KMS-11 (cell line): Measurements from ENCODE around the gene DUSP22.

ENCODE experiments used
- H2AFZ ChIP-seq: fragments of 200-600 bp; sonication (generic); 2 replicates; pipeline ENCODE4 v1.6.1; 2016; ENCODE audit warnings: antibody characterized with exemption, mixed run types, low read depth
- H3K27ac ChIP-seq: fragments of 200-600 bp; sonication (generic); 2 replicates; pipeline ENCODE4 v1.6.1; 2016; ENCODE audit warnings: mild to moderate bottlenecking, mixed run types
- H3K27me3 ChIP-seq: fragments of 200-600 bp; sonication (generic); 2 replicates; pipeline ENCODE4 v1.6.1; 2017; ENCODE audit warnings: mild to moderate bottlenecking, low read depth, mixed run types, moderate library complexity; ENCODE audit not compliant: insufficient read depth
- H3K36me3 ChIP-seq: fragments of 200-600 bp; sonication (generic); 2 replicates; pipeline ENCODE4 v1.6.1; 2017; ENCODE audit warnings: mild to moderate bottlenecking, mixed run types; ENCODE audit not compliant: insufficient read depth
- H3K4me1 ChIP-seq: fragments of 200-600 bp; sonication (generic); 2 replicates; pipeline ENCODE4 v1.6.1; 2016; ENCODE audit warnings: mild to moderate bottlenecking, low read depth, mixed run types; ENCODE audit not compliant: poor library complexity, severe bottlenecking
- H3K4me2 ChIP-seq: fragments of 200-600 bp; sonication (generic); 2 replicates; pipeline ENCODE4 v1.7.0; 2016; ENCODE audit warnings: mild to moderate bottlenecking, mixed run types
- H3K4me3 ChIP-seq: fragments of 200-600 bp; sonication (generic); IDR thresholded peaks from 2 replicates; pipeline ENCODE4 v1.6.1; 2017; ENCODE audit warnings: low read depth, low read length, mixed read lengths; ENCODE audit not compliant: insufficient read depth
- H3K79me2 ChIP-seq: fragments of 200-600 bp; sonication (generic); 2 replicates; pipeline ENCODE4 v1.6.1; 2016; ENCODE audit warnings: low read depth, mixed run types; ENCODE audit not compliant: insufficient read depth
- H3K9ac ChIP-seq: fragments of 200-600 bp; sonication (generic); 2 replicates; pipeline ENCODE4 v1.6.1; 2016; ENCODE audit warnings: mild to moderate bottlenecking, mixed run types
- H4K20me1 ChIP-seq: fragments of 200-600 bp; sonication (generic); 2 replicates; pipeline ENCODE4 v1.6.1; 2016; ENCODE audit warnings: mild to moderate bottlenecking, mixed run types; ENCODE audit not compliant: insufficient read depth
- CTCF ChIP-seq: fragments of 200-600 bp; sonication (generic); conservative IDR thresholded peaks from 2 replicates; pipeline ENCODE4 v1.6.1; 2017; ENCODE audit warnings: low read depth, mild to moderate bottlenecking, antibody characterized with exemption, low read length, moderate library complexity, mixed read lengths

Gene DUSP22

DNA sequence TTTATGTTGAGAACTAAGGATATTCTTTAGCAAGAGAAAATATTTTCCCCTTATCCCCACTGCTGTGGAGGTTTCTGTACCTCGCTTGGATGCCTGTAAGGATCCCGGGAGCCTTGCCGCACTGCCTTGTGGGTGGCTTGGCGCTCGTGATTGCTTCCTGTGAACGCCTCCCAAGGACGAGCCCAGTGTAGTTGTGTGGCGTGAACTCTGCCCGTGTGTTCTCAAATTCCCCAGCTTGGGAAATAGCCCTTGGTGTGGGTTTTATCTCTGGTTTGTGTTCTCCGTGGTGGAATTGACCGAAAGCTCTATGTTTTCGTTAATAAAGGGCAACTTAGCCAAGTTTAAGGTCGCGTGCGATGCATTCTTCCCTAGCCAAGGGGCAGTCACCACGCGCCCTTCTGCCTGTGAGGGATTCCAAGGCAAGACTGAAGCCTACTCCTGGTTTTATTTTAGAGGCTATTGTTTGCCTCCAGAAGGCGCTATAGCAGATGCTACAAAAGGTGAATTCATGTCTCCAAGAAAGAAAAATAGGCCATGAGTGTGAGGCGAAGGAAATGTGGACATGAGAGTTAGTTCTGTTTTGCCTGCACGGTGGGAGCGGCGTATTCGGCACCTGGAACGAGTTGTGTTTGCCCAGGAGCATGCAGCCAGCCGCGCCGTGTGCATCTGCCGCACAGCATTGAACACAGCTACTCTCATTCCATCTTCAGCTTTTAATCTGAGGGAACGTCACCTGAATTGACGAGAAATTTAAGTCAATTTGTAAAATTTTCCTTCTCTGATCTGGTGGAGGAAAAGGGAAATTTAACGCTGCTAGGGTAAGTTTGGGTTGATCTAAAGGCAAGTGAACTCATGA lies 59.0 kb downstream of the DUSP22 start:
- H3K4me1 ChIP-seq = peaks cover 10% of the 10 kb centered on the region
- H3K4me3 ChIP-seq = no peak overlapping the region
- peaks cover 9% of the 10 kb centered on the region; the same call in 1 of the 2 replicates for H3K36me3 ChIP-seq
- no peak overlapping the region for H3K27ac ChIP-seq
- no peaks in the 10 kb centered on the region for H4K20me1 ChIP-seq
- no peak overlapping the region for H3K4me2 ChIP-seq
- no peak; the same call in 1 of the 2 replicates for TF ChIP-seq CTCF
- no peak overlapping the region for H2AFZ ChIP-seq
- H3K9ac ChIP-seq = no peak overlapping the region
- no peaks in the 10 kb centered on the region for H3K79me2 ChIP-seq
- no peaks in the 10 kb centered on the region for H3K27me3 ChIP-seq

DNA sequence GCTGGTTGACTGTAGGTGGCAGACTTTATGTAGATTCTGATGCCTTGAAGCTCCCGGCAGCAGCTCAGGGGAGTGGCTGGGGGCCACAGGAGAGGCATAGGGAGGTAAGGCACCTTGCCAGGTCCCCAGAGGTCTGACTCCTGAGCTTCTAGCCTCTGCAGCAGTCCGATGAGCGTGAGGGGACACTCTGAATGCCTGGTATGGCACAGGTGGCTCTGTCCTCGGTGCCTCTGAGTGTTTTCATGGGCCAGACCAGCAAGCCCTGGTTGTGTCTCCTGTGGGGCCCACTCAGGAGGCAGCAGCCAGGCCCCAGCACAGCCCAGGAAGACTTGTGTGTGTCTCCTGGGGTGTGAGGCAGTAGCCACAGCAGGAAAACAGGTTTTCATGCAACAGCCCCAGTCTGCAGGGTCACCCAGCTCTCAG lies 59.6 kb downstream of the DUSP22 start:
- H3K36me3 ChIP-seq = peaks cover 8% of the 10 kb centered on the region; the same call in 1 of the 2 replicates
- no peak overlapping the region for H3K4me2 ChIP-seq
- no peaks in the 10 kb centered on the region for H3K27me3 ChIP-seq
- H3K4me3 ChIP-seq = no peak overlapping the region
- H3K79me2 ChIP-seq = no peaks in the 10 kb centered on the region
- TF ChIP-seq CTCF = no peak
- H3K9ac ChIP-seq = no peak overlapping the region
- peaks cover 10% of the 10 kb centered on the region for H3K4me1 ChIP-seq
- no peak overlapping the region for H3K27ac ChIP-seq
- no peak overlapping the region for H2AFZ ChIP-seq
- no peaks in the 10 kb centered on the region for H4K20me1 ChIP-seq

- no peak overlapping the region for H2AFZ ChIP-seq
- H3K27me3 ChIP-seq = no peaks in the 10 kb centered on the region
- H4K20me1 ChIP-seq = no peaks in the 10 kb centered on the region
Observed at GRCh38 chr6:352474-352873, 60.2 kb downstream of the DUSP22 start.

GRCh38 chr6:352896-353470 lies 60.7 kb downstream of the DUSP22 start:
- Histone ChIP-seq H3K27me3 (no peaks in the 10 kb centered on the region), H3K79me2 (no peaks in the 10 kb centered on the region), H3K4me1 (peaks cover 10% of the 10 kb centered on the region), H4K20me1 (no peaks in the 10 kb centered on the region), H2AFZ (no peak overlapping the region), H3K4me2 (no peak overlapping the region), H3K27ac (no peak overlapping the region), H3K9ac (no peak overlapping the region), H3K4me3 (no peak overlapping the region), H3K36me3 (peaks cover 8% of the 10 kb centered on the region; the same call in 1 of the 2 replicates)
- no peak for TF ChIP-seq CTCF

More at GRCh38 chr6:352474-352873, 60.2 kb downstream of the DUSP22 start:
- H3K4me3 ChIP-seq = no peak overlapping the region
- H3K4me2 ChIP-seq = no peak overlapping the region
- peaks cover 10% of the 10 kb centered on the region for H3K4me1 ChIP-seq
- H3K27ac ChIP-seq = no peak overlapping the region
- no peak overlapping the region for H3K9ac ChIP-seq
- H3K36me3 ChIP-seq = peaks cover 8% of the 10 kb centered on the region; the same call in 1 of the 2 replicates
- H3K79me2 ChIP-seq = no peaks in the 10 kb centered on the region
- TF ChIP-seq CTCF = no peak
